IPS-NIHi7 (cell line): ENCODE results near the gene NINL.
"Not testable (repeated sequence)": the region's sequence is repeated elsewhere in the genome, so short reads cannot be mapped to it uniquely, and the experiment has no call there.

ENCODE experiments used
- DNase-seq: peaks from one replicate; pipeline ENCODE4 v3.0.0; 2012; ENCODE audit warnings: mixed read lengths; ENCODE audit errors: extremely low spot score

The NINL gene

GRCh38 chr20:25485872-25486271, 99.5 kb downstream of the NINL start:
- DNase-seq = no peak

- DNase-seq = no peak
Measured at GRCh38 chr20:25484911-25485511, 100.3 kb downstream of the NINL start.

GRCh38 chr20:25484224-25484846, 101.0 kb downstream of the NINL start:
- DNase-seq = no peak

GRCh38 chr20:25483431-25484132, 101.7 kb downstream of the NINL start:
- no peak for DNase-seq

- DNase-seq = no peak
Measured at GRCh38 chr20:25481918-25482253, 103.4 kb downstream of the NINL start.

- DNase-seq = no peak
Measured at GRCh38 chr20:25481235-25481917, 104.0 kb downstream of the NINL start.

- DNase-seq = no peak
Measured at GRCh38 chr20:25480797-25481196, 104.5 kb downstream of the NINL start.

- no peak for DNase-seq
Measured at GRCh38 chr20:25480156-25480555, 105.2 kb downstream of the NINL start.

GRCh38 chr20:25479638-25480037, 105.7 kb downstream of the NINL start:
- no peak for DNase-seq

GRCh38 chr20:25478889-25479568, 106.3 kb downstream of the NINL start:
- DNase-seq = no peak

GRCh38 chr20:25477014-25477882, 108.1 kb downstream of the NINL start:
- DNase-seq = no peak

GRCh38 chr20:25476106-25477013, 109.0 kb downstream of the NINL start:
- no peak for DNase-seq

- not testable (repeated sequence) for DNase-seq
Measured at GRCh38 chr20:25473297-25473696, 112.0 kb downstream of the NINL start.

GRCh38 chr20:25471020-25471419, 114.3 kb downstream of the NINL start:
- no peak for DNase-seq

GRCh38 chr20:25470045-25470444, 115.3 kb downstream of the NINL start:
- DNase-seq = peak; percentile 83

- no peak for DNase-seq
Measured at GRCh38 chr20:25469558-25469957, 115.8 kb downstream of the NINL start.

GRCh38 chr20:25468126-25469075, 116.9 kb downstream of the NINL start:
- no peak for DNase-seq

- DNase-seq = no peak
Measured at GRCh38 chr20:25467441-25467840, 117.9 kb downstream of the NINL start.

GRCh38 chr20:25466846-25467245, 118.5 kb downstream of the NINL start:
- no peak for DNase-seq
